ENCODE measurements around the gene DPP3. TPM values are rescaled to one million over a fixed set of nuclear protein-coding genes. Genes with fewer than 3 reads are reported as not detected.
A peak's percentile ranks its signal among the peaks of the same experiment; 100 is the strongest.
"Not testable (repeated sequence)": the region's sequence is repeated elsewhere in the genome, so short reads cannot be mapped to it uniquely, and the experiment has no call there.

Gene DPP3
- total and polyA plus RNA-seq, 12 donors, result 6.2 to 28.9 (median 14.7) TPM

DNA sequence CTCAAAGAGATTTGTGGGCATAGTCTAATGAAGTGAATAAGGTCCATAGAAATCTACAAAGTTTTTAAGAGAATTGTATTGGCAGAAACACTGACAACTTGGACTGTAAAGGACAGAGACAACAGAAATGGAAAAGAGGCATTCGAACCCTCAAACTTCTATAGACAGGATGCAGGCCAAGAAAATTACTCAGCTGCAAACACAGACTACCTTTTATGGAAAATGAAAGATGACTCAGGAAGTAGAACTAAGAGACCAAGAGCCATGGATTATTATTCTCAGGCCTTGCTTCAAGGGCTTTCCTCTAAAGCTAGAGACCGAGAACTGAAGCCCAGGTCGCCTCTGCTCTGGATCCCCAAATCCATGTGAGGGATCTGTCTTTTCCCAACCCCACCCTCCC lies 17.3 kb upstream of the DPP3 start:
- DNase-seq (no peak), ATAC-seq (no peak)
- no peaks in the 10 kb centered on the region for H3K36me3 ChIP-seq
- H3K27ac ChIP-seq, result no peak overlapping the region
- peaks cover 0 to 22% (median 14%) of the 10 kb centered on the region in 9 donors for H3K4me1 ChIP-seq
- WGBS, 2 donors, result 88 to 90% methylated on average over 3 of the region's 3 CpGs
- H3K4me3 ChIP-seq, result no peak overlapping the region
- intact Hi-C loops (cut with DNase I), result no loop called here
- TF ChIP-seq, protein P1, sequence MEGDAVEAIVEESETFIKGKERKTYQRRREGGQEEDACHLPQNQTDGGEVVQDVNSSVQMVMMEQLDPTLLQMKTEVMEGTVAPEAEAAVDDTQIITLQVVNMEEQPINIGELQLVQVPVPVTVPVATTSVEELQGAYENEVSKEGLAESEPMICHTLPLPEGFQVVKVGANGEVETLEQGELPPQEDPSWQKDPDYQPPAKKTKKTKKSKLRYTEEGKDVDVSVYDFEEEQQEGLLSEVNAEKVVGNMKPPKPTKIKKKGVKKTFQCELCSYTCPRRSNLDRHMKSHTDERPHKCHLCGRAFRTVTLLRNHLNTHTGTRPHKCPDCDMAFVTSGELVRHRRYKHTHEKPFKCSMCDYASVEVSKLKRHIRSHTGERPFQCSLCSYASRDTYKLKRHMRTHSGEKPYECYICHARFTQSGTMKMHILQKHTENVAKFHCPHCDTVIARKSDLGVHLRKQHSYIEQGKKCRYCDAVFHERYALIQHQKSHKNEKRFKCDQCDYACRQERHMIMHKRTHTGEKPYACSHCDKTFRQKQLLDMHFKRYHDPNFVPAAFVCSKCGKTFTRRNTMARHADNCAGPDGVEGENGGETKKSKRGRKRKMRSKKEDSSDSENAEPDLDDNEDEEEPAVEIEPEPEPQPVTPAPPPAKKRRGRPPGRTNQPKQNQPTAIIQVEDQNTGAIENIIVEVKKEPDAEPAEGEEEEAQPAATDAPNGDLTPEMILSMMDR (IDR thresholded peaks at IDR 0.05), result no peak
- H3K9me3 ChIP-seq, result peaks cover 0 to 11% (median 0%) of the 10 kb centered on the region in 11 donors
- no peaks in the 10 kb centered on the region for H3K27me3 ChIP-seq

DNA sequence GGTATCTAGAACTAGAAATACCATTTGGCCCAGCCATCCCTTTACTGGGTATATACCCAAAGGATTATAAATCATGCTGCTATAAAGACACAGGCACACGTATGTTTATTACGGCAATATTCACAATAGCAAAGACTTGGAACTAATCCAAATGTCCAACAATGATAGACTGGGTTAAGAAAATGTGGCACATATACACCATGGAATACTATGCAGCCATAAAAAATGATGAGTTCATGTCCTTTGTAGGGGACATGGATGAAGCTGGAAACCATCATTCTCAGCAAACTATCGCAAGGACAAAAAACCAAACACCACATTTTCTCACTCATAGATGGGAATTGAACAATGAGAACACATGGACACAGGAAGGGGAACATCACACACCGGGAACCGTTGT lies 16.1 kb upstream of the DPP3 start:
- DNase-seq; intact Hi-C loops (cut with DNase I); H3K36me3 ChIP-seq; H3K27ac ChIP-seq; H3K4me3 ChIP-seq; H3K27me3 ChIP-seq; ATAC-seq: not testable (repeated sequence)
- peaks cover 0 to 30% (median 18%) of the 10 kb centered on the region in 9 donors for H3K4me1 ChIP-seq
- WGBS, 2 donors, result 87 to 88% methylated on average over 5 of the region's 5 CpGs
- peaks cover 0 to 11% (median 0%) of the 10 kb centered on the region in 11 donors for H3K9me3 ChIP-seq

DNA sequence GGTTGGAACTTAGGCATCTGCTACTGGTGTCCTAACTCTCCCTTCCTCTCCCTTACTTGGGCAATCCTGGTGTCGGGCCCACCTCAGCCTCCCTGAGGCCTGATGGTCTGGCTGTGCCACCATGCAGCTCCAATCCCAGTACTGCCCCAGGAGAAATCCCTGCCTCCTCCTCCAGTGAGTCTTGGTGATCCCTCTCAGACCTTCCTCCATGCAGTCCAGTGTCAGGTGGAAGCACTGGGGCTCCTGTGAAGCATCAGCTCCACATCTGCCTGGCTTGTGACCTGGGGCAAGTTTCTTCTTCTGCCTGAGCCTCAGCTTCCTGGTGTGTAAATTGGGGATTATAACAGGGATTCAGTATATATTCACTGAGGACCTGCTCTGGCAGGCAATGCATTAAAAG lies 15.3 kb upstream of the DPP3 start:
- ATAC-seq (no peak), DNase-seq (no peak)
- Histone ChIP-seq H3K27ac (no peak overlapping the region), H3K4me1 (peaks cover 0 to 30% (median 18%) of the 10 kb centered on the region in 9 donors), H3K9me3 (peaks cover 0 to 11% (median 0%) of the 10 kb centered on the region in 11 donors), H3K27me3 (no peaks in the 10 kb centered on the region), H3K36me3 (peaks cover 0 to 6% (median 0%) of the 10 kb centered on the region in 9 donors), H3K4me3 (no peak overlapping the region)
- WGBS, 2 donors, result 93 to 100% methylated on average over 1 of the region's 1 CpG
- TF ChIP-seq, protein P1 (IDR thresholded peaks at IDR 0.05), result no peak
- intact Hi-C loops (cut with DNase I), result no loop called here

DNA sequence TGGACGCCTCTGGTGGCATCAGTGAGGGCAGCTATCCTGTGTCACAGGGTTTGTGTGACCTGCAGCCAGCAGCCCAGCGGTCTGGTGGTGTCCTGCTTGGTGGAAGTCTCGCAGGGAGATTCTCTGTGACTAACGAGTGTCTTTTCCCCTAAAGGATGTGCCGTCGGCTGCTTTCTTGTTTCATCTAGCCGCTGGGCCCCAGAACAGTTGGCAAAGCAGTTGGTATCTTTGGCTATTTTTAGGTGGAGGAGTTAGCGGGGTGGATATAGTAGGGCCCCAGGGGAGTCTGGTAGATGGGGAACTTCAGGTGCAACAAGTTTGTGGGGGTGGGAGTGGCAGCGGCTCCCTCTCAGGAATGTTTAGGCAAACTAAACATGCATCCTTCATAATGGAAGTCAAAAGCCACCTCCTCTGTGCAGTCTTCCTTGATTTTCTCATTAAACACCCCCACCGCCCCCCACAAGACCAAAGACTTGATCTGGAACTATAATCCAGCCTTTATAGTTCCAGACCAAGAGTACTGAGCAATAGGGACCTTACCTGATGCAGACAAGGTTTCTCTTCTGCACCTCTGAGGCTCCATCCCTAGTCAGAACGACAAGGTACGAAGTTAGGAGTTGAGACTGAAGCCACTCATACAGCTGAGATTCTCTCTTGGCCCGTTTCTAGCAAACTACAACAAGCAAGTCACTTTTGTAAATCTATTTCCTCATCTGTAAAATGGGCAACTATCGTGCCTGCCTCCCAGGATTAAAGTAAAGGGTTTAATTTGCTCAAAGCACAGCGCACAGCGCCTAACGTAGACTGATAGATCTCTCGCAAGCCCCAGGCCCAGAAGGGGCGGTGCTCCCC lies 14.6 kb upstream of the DPP3 start:
- no peak for DNase-seq
- Histone ChIP-seq H3K36me3 (peaks cover 0 to 7% (median 0%) of the 10 kb centered on the region in 9 donors), H3K4me3 (peak overlapping the region; percentile 42 to 97 (median 70)), H3K9me3 (peaks cover 0 to 11% (median 0%) of the 10 kb centered on the region in 11 donors), H3K27ac (peak overlapping the region in 8 of 10 donors; percentile 15 to 85 (median 76)), H3K4me1 (peaks cover 0 to 30% (median 18%) of the 10 kb centered on the region in 9 donors), H3K27me3 (no peaks in the 10 kb centered on the region)
- WGBS, 2 donors, result 32 to 42% methylated on average over 19 of the region's 19 CpGs
- ATAC-seq, result no peak
- TF ChIP-seq, protein P1 (IDR thresholded peaks at IDR 0.05), result no peak
- intact Hi-C loops (cut with DNase I), result no loop called here

Data from heart right ventricle (tissue), 16 donors.